ENCODE results near the gene OSBP2.

DNA sequence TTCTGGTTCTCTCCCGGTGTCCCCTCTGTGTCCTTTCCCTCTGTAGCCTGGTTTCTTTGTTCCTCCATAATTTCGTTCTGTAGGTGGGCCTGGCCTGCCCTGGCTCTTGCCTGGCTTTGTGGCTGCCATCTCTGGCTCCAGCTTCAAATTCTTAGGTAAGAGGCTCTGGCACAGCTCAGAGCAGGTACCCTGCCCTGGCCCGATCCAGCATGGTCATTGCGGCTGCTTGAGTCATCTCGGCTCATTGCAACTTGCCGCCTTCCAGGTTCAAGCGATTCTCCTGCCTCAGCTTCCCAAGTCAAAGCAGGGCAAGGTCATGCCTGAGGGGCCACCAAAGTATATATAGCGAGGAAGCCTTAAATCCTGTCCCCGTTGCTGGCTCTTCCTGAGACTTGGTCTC is 76.0 kb downstream of the OSBP2 start:
- no peak for TF ChIP-seq GATA2 (IDR thresholded peaks at IDR 0.05; ENCODE audit: low read depth, low read length)
- TF ChIP-seq GATA3 (IDR thresholded peaks at IDR 0.05; ENCODE audit: low read depth, low read length) = no peak
